HG03175 (cell line): ENCODE data around the gene C3orf85.
"Not testable (repeated sequence)": the region's sequence is repeated elsewhere in the genome, so short reads cannot be mapped to it uniquely, and the experiment has no call there.

Experiments
- ATAC-seq: cut with Tn5 transposase; IDR thresholded peaks from one replicate; pipeline ENCODE4 v1.9.1; 2021; ENCODE audit warnings: mild to moderate bottlenecking, moderate library complexity; ENCODE audit not compliant: unreplicated experiment

C3orf85 gene, protein sequence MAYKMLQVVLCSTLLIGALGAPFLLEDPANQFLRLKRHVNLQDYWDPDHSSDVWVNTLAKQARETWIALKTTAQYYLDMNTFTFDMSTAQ

DNA sequence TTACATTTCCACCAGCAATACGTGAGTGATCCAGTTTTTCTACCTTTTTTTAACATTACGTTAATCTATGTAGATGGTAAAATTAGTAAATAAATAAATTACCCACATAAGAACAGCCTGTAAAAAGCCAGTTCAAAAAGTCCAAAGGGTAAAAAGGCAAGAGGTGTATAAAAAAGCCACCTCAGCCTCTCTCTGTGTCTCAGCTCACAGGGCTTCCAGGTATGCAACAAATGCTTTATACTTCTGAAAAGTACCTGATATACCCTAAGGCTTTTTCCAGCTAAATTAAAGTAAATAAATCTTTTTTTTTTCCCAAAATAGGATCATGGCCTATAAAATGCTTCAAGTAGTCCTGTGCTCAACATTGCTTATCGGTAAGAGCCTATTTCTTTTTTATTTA, at the start of gene C3orf85:
Gene C3orf85 (plus strand): TSS at position 197 of the 400 bp plus-strand sequence. CDS start 129 bp downstream, at position 326.
- ATAC-seq = no peak

DNA sequence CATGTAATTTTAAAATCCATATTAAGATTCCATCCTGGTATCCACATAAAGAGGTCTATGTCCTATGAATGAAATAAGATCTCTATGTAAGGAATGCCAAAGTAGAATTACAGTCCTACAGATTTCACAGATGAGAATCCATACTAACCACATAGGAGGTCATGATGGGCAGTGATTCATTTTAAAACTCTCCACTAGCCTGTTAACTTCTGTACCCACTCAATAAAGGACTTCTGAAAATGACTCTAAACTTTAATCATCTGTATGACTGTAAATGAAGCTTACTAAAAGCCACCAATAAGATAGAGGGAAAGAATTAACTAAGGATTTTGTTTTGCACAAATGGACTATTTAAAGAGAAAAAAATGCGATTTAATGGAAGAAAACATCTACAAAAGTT, 47.3 kb upstream of the C3orf85 start:
- no peak for ATAC-seq

DNA sequence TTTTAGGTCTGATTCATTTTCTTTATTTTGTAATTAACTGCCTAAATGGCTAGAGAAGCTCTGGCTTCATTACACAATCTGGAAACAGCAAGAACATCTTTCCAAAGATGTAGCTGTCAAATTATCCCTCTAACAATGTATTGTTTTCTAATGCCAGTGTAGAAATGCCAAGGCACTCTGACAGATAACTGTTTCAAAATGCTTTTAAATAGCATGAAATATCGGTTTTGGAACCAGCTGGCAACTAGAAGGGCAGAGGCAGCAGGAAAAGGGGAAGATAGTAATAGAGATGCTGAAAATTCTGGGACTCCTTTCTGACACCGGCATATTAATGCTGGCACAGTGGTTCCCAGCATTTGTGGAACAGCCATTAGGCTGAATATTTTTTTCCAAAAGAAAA, 44.7 kb upstream of the C3orf85 start:
- ATAC-seq = no peak

DNA sequence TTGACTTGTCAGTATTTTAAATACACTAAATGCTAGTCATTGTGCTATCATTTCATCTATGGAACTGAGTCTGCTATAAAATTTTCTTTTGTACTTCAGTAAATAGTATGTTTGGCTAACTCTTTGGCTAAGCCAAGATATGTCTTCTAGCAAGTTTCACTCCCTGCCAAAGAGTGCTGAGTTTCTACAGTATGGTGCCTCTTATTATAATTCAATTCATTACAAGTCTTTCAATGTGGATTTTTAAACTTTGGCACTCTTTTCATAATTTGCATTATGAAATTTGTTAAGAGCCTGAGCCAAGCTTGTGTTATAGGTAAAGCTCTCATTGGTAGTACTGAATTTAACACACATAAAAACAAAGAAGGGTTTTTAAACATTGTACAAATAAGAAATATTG, 43.0 kb upstream of the C3orf85 start:
- no peak for ATAC-seq

DNA sequence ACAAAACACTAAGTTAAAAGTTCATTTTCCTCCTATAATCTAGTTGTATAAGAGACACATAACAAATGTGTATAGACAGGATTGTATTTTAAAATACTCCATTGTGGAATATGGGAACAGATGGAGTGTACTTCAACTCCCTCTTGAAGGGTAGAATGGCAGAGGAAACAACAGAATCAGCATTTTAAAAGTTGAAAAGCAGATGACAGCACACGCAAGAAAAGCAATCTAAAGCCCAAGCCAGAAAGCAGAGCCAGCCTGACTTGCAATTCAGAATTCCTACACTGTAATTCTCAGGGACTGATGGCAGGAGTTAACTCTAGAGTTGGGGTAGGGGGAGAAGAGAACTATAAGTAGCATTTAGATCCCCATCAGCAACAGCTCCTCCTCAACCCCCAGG, 41.4 kb upstream of the C3orf85 start:
- ATAC-seq = no peak

DNA sequence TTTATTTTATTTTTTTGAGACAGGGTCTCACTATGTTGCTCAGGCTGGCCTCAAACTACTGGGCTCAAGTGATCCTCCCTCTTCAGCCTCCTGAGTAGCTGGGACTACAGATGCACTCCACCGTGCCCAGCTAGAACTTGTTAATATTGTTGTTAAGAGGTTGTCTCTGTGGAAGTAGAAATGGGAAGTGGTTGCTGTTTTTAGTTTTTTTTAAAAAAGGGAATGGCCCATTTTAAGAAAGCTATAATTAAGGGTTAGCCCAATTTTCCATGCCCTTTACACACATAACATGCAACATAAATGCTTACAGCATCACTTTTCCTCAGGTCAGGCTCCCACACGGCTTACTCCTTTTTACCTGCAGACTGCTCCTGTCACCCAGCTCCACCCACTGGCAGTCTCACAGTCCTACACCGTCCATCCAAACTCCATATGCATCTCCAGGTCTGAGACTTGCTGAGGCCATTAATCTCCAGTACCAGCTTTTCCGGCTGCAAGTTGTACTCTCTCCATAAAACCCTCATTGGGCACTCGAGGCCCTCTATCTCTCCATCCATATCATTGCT, 38.4 kb upstream of the C3orf85 start:
- ATAC-seq = peak; percentile 64

DNA sequence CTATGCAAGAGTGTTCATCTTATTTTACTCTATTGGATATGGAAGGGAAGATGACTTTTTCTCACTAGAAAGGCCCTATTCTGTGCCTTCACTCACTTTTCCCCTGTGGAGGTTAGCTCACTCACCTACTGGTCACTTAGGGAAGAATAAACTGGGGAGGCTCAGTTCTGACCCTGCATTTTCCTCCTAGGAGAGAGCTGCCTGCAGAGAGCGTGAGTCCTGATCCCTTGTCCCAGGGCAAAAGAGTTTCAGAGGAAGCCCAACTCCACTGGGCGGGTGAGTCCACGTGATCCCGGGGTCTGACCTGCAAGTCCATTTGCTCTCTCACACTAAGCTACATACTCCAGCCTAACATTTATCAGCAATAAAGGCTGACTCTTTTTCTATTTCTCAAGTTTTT, 26.9 kb upstream of the C3orf85 start:
- ATAC-seq = no peak

DNA sequence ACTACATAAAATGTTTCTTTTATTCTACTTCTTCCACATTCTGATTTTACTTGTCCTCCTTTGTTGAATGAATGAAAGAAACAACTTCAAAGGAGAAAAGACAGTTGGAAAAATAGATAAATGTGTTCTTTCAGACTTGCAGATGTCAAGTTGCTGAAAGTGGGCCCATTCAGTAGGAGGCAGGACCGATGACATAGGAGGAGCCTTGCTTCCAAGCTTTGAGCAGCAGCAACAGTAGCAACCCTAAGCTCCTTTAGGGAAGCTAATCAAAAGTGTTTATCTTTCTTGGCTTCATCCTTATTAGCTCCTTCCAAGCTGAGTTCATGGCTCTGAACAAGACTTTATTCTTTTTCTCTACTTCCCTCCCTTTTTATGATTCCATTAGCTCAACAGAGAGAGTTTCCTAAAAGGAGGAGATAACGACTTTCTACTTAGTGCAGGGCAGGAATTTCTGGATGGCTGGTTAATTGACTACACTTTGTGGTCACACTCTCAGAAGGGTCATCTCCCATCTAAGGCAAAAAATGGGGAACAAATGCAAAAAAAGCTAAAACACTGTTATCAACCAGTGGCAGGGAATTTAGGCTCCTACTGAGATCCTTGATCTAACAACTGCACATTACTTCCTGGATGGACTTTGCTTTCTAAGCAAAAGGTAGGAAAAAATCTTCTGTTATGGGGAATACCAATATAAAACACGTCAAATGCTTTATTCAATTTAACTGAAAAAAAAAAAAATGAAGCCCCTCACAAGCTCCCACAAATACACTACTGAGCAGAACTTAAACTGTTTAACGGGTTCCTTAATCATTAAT, 23.4 kb upstream of the C3orf85 start:
- ATAC-seq = no peak

DNA sequence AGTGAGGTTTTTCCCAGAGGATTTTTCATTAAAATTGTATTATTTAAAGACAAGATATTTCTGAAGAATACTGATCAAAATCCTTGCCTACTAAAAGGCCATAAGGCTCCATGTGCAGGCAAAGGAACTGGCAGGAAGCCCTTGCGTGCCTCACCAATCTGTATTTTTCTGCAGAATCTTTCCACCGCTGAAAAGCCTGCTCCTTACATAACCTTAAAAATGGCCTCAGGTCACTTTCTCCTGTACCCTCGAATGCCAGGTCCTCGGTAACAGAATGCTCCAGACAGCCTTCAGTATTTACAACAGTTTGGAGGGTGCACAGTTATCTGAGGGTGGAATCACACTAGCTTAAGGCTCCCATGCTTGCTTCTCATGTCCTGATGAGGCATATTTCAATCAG, 21.8 kb upstream of the C3orf85 start:
- ATAC-seq = no peak

DNA sequence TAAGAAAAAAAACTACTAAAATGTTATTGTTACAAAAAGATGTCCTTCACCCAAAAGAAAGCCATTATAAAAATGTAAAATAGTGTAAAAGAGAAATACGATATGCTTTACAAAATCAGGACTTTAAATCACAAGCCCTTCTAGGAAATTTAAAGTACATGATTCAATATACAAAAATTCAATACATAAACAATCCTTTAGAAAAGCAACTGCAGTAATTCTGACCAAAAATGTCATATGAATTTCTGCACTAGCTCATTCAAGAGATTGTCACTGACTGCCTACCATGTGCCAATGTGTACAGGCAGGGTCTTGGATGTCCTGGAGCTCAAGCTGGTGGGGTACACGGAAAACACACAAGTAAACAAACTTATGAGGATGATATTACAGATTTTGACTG, 21.1 kb upstream of the C3orf85 start:
- no peak for ATAC-seq

DNA sequence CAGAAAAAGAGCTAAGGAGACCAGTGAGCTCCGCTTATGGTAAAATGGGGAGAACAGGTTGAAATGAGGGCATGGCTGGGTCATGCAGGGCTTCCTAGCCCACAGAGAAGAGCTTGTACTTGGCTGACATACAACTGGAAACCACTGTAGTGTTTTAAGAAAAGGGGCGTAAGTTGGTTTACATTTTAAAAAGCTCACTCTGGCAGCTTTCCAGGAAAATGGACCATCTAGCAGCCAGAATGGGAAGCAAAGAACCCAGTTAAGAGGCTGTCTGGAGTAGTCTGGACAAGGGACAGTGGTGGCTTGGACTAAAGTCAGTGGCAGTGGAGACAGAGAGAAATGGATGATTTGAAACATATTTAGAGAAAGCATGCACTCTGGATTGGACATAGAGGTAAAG, 20.5 kb upstream of the C3orf85 start:
- ATAC-seq = no peak

DNA sequence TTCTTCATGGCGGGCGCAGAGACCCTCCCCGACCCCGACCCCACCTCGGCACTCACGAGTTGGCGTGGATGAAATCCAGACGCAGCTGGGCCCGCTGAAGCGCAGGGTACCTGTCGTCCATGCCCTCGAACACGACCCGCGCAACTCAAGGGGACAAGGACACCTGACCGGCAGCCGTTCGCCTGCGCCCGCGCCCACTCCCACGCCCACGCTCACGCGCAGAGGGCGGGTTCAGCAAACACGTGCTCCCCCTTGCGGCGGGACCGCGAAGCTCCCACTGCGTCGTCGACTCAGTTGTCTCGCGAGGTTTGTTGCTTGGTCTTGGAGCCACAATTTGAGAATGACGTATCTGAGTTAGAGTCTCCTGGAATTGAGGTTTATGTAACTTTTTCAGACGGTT, 18.6 kb upstream of the C3orf85 start, which contains the start of gene MORC1:
Gene MORC1 (minus strand): TSS at position 196 of the 400 bp plus-strand sequence. CDS start 75 bp downstream, at position 121.
- ATAC-seq = no peak

DNA sequence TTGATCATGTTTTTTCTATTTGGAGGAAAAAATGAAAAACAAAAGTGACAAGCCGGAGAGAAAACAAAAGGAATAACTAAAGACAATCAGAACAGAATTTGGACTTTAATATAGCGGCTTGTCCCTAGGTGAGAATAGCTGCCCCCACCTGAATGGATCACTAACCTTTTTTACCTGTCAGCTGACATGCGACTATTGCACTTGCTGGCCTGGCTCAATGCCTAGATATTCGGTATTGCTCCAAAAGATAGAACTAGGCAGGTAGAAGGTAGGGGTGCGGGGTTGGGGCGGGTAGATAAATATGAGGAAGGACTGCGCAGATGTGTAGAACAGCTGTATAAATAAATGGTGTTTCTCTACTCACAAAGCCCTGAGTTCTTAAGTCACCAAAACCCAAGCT, 17.9 kb upstream of the C3orf85 start:
- ATAC-seq = no peak

DNA sequence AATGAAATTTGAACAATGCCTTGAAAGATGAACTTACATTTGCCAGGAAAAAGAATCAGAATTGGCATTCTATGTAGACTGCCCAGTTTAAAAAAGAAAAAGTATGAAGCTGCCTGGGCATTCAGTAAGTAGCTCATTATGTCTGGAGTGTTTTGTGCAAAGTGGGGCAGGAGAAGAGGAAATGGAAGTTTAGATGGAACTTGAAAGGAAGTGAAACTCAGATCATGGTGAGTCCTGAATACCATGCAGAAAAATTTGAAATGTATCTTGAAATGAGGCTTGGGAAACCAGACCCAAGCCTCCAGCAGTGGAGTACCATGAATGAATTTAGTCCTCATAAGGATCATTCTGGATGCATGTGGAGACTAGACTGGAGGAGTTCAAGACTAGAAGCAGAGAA, 13.8 kb upstream of the C3orf85 start:
- ATAC-seq = no peak

DNA sequence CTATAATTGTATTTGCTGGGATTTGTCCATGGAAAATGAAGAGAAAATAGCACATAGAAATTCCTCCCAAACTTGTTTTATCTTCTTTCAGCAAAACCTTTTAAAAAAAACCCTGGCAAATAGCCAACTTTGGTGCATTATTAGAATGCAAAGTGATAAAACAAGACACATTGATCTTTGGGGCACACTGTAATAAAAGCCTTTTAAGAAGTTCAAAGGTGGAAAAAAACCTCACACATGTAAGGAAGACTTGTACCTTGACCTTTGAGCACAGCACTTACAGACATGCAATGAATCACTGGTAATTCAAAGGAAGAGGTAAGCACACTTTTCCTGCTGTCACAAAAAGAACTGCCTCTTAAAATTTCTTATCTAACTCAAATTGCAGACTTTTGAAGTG, 10.6 kb upstream of the C3orf85 start:
- ATAC-seq = no peak

DNA sequence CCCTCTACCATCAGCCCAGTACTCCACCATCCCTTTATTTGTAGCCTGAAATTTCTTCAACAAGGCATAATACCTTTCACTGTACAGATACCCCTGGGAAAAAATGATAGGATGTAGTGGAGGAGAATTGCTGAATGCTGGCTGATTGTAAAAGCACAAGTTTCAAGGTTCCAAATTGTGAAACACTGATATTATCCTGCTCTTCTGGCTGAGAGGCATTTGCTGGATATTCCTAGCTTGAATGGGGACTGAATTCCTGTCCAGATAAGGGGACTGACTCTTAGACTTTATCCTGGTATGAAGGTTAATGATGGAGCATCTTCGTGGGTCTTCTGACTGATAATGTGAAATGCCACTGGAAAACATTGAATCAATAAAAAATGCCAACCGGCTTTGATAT, 9.0 kb upstream of the C3orf85 start:
- ATAC-seq = no peak

DNA sequence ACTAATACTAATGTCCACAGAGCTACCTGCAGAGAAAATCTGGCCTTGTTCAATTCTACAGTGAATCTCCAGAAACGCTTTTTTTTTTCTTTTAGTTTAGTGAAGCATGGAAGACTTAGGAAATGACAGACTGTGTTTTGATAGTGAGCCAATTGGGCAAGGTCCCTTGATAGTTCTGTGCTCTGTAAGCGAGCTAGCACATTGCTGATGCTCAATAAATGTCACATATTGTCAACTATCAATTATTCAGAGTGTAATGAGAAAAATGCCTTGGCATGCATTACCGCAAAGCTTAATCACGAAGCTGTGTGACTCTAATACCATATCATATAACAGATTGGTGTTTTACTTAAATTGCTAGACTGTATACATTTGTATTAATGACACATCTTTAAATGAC, 5.2 kb upstream of the C3orf85 start:
- no peak for ATAC-seq

DNA sequence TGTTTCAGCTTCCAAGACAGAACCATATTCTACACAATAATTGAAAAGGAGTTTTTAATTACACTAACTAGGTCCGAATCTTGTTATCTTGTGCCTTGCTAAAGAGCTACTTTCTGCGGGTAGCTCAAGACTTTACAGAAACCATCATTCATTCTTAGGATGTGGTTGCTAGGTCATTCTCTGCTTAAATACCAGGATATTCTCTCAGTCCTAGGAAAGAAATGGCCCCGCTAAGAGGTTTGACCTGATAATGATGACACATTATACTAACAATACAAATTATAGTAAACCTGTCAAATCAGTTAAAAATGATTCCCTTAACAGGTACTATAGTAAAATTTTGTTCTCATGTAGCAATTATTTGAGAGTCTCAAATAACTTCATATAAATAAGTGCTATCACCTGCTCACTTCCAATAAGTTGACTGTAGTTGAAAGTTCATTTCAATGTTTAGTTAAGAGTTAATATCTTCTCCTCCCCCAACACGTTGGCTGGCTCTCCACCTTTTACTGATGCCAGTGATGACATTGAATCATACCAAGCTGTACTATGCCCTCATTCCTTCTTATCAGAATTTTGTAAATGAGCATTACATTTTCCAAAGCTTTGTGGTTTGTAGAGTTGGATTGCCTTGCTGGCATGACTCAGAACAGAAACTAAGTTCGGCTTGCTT, 3.6 kb upstream of the C3orf85 start:
- ATAC-seq = no peak

DNA sequence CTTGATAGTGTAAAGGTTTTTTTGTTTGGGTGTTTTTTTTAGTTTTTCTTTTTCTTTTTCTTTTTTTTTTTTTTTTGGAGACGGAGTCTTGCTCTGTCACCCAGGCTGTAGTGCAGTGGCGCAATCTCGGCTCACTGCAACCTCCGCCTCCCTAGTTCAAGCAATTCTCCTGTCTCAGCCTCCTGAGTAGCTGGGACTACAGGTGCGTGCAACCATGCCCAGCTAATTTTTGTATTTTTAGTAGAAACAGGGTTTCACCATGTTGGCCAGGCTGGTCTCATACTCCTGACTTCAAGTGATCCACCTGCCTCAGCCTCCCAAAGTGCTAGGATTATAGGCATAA, 3.1 kb upstream of the C3orf85 start:
- not testable (repeated sequence) for ATAC-seq

DNA sequence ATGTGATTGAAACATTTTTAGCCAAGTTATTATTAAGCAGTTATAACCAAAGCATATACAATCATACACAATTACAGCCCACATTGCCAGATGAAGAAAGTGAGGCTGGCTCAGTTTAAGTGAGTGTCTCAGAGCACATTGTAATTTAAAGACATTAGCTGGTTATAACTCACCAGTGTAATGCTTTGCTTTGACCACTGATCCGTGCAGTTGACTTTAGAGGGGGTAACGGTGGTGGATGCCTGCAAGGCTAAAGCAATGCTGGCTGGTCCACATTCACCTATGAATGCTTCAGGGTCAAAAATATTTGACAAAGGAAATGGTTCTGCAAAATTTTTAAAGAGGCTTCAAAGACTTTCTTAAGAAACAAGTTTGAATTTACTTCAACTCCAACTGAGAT, 1.2 kb downstream of the C3orf85 start:
- no peak for ATAC-seq

DNA sequence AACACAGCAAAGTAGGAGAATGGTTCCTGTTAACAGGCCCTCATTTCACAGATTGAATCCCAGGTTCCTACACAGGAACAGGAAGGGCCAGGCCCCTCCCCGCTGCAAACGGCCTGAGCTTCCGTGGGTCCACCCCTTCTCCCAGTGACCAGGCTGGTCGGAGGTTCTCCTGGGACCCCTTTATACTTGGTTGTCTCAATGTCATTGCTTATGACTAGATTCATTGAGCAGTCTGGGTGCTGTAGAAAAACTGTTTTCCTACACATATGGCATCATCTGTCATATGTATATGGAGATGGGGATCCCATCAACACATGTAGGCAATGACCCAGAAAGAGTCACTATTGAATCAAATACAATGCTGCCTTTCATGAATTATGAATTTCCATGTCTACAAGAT, 3.8 kb downstream of the C3orf85 start:
- ATAC-seq = no peak

DNA sequence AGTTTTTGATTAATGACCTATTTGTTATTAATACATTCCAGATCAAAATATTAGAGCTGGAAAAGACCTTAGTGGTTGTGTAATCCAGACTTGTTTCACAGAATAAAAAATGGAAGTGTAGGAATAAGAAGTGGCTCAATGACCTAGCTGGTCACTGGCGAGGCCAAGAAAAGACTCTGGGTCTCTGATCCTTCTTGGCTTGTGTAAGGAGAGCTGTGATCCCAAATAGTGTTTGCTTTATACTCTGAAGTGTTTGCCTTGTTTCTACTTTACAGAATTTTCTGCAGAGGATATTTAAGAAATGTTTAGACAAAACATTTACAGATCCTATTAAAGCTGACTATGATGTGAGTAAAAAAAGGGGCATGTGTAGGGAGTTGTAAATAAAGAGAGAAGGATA, 7.1 kb downstream of the C3orf85 start:
- no peak for ATAC-seq
